Measurements from ENCODE around the gene GREB1L.

DNA sequence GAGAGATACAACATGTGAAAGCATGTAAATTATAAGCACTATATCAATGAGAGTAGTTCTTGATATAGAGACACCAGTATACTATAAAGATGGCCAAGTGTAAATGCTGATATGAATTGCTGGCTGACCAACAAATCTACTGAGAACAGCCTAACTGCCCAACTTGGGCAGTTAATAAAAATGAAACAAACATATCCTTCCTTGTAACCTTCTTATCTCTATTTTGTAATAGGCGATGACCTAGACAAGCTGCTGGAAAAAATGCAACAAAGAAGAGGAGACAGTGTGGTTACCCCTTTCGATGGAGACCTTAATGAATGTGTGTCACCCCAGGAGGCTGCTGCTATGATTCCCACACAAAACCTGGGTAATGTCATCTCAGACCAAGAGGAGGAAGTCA, 209.8 kb downstream of the GREB1L start:
- TF ChIP-seq POLR2A (IDR thresholded peaks at IDR 0.05; ENCODE audit: low read length): no peak
- no peak for TF ChIP-seq GATA1 (IDR thresholded peaks at IDR 0.05; ENCODE audit: low read depth, low read length)

Data from erythroblast (primary cell).